Measurements from ENCODE around the gene TMEM108.

TMEM108 gene

DNA sequence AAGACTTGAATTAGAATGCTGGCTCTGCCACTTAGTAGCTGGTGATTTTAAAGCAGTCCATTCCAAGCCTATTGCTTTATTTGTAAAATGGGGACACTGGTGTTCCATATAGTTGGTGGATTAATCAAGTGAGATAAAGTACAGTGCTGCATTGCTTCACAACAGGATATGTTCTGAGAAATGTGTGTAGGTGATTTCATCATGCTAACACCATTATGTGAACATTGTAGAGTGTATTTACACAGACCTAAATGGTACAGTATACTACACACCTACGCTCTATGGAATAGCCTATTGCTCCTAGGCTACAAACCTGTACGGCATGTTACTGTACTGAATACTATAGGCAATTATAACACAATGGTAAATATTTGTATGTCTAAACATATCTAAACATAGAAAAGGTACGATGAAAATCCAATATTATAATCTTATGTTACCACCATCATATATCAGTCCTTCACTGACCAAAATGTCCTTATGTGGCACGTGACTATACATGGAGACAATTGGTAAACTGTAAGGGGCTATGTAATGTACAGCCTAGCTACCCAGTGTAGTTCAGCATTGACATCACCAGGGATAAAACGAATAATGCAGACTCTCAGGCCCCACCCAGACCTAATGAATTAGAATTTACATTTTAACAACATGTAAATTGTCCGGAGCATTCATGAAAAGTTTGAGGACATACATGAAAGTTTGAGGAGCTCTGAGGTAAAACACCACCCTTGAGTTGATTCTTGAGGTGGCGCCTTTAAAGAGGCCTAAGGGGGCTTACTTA is 240.3 kb downstream of the TMEM108 start:
- no peak for DNase-seq (ENCODE audit: low read depth in 2 of 2)

- DNase-seq (ENCODE audit: low read depth in 2 of 2) = no peak
These were observed 242.4 kb downstream of the TMEM108 start for GRCh38 chr3:133280586-133280985.

DNA sequence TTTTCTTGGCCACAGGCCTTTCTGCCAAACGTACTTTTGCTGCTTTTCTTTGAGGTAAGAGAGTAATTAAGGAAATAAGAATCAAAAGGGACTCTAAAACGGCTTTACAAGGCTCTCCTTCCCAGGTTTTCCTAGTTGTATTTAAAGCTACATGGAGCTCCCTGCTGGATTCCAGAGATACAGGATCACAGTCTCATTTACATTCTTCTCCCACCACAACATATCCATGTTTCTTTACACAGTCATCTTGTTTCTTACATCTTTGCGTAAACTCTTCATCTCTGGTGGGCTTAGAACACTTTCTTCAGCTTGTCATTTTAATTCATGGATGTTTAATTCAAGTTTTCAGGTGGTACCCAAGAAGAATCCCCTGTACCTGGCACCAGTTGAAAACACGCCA is 244.0 kb downstream of the TMEM108 start:
- no peak for DNase-seq (ENCODE audit: low read depth in 2 of 2)

DNA sequence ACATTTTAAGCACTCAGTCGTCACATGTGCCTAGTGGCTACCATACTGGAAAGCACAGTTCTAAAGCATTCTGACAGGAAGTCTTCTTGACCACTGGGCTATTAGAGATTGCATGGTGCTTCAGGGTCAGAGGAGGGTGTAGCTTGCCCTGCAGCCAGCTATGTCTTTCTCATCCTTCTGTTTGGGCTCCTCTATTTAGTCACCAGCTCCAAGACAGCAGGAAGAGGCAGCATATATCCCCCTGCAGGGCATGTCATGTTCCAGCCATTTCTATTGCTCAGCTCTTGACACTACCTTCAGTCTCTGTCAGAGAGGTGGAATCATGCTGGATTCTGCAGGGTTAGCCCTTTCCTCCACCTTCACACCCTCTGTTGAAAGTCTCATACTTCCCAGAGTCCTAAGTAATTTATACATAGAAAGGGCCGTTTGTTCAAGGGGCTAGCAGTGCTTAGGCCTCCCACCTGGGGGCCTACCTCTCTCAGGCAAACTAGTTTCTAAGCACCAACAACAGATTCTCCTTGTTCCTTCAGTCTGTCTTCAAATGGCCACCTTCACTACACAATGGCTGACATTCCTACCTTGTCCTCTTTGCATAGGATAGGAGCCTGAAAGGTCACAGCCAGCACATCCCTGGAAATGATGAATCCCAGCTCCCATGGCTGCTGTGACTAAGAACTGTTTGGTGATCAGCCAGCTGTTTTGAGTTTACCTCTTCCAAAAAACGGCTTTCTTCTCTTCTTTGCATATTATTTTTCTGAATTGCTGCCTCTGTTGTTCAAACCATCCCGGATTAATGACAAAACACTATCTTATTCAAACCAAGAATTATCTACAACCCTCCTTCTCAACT is 246.0 kb downstream of the TMEM108 start:
- no peak for DNase-seq (ENCODE audit: low read depth in 2 of 2)

DNA sequence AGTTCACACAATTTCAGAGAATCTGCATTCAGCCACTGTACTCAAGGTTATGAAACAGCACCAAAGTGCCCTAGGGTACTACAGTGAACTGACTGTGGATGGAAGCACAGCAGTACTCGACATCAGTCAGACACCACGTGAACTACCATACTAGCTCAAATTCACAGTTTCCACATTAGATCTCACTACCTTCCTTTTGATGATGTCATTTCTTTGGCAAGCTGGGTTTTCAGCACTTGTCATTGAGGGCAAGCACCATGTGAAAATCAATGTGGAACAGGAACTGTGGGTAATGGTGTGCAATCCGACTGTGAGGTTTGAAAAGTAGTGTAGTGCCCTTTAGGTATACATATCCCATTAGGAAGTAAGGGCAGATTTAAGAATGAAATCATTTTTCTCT is 251.1 kb downstream of the TMEM108 start:
- no peak for DNase-seq (ENCODE audit: low read depth in 2 of 2)

- DNase-seq (ENCODE audit: low read depth in 2 of 2) = no peak
These were observed 254.1 kb downstream of the TMEM108 start for GRCh38 chr3:133292296-133292695.

GRCh38 chr3:133293397-133294110 is 255.4 kb downstream of the TMEM108 start:
- DNase-seq (ENCODE audit: low read depth in 2 of 2) = no peak

GRCh38 chr3:133294253-133294652 is 256.1 kb downstream of the TMEM108 start:
- DNase-seq (ENCODE audit: low read depth in 2 of 2) = no peak

DNA sequence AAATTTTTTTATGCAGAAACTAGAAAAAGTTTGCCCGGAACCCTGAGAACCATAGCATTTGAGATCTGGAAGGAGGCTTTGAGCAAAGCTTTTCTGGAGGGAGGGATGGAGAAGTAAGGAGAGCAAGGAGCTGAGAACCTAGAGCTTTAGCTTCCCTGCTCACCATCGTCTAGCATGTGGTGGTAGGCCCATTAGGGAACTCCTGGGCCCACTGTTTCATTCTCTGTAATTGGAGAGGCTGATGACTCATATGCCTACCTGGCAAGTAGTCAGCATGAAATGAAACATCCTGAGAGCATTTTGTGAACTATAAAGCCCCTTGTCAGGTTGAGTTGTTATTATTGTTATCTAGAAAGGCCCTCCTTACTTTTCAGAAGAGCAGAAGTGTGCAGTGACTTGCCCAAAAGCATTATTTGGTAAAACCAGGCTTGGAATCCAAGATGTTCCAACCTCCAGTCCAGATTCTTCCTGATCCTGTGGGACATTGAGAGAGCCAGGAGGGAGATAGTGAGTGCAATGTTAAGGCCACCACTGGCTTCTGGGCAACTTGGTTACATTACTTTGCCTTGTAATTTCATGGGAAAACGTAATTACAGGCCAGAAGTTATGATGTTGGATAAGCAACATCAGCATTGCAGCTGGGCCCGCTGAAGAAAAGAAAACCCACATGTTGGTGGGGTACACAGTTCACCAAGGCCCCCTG is 257.2 kb downstream of the TMEM108 start:
- DNase-seq (ENCODE audit: low read depth in 2 of 2) = no peak

DNA sequence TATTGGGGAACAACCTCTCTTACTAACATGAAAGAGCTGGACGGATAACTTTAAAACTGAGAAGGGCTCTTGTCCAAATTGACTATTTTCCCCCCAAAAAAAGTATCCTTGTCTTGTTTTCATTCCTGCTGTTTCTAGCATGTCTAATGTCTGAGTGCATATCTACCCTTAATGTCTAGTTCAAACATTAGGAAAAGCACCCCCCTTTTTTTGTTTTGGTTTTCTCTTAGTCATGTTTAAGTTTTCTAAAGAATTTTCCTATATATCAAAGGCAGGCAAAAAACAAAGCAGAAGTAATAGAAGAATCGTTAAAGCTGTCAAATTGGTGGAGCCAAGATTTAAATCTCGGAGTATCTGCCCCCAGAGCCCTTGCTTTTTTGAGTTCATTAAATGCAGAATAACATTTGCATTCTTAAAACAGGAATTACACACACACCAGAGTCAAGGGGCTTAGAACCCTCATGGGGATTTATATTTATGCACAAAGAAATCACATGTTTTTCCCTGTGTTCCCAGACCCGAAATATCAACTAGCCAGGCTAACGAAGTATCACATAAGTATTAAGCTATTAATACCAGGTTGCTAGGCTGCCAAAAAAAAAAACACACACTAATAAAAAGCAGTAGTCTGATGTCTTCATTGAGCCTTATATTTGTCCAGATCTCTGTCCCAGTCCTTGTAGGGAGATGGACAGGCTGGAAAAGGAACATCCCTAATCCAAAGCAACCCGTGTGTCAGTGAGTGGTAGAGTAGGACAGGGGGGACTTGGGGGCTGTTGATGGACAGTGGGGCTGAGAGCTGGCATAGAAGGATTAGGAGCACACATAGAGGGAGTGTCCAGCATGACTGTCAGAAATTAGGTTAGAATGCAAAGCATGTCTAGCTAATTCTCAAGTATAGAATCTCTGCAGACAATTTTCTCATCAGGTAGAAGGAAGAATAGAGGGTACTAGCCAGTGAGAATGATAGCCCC is 258.0 kb downstream of the TMEM108 start:
- no peak for DNase-seq (ENCODE audit: low read depth in 2 of 2)

- no peak for DNase-seq (ENCODE audit: low read depth in 2 of 2)
These were observed 258.8 kb downstream of the TMEM108 start for GRCh38 chr3:133296981-133297380.

DNA sequence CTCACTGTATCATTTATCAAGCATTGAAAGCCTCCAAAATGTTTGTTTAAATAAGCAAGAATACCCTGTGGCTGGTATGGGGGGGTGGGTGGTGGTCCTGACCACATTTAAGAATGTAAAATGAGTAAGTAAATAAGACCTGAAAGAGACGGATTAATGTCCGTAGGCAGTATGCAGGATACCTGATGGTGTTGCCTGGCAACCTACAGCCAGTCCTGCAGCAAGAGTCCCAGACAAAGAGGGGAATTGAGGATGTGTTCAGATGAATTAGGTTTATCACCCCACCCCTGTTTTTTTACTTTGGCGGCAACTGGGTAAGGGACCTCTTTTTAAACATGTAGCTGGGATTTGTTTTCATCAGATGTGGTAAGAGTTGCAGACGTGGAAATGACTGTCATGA is 261.9 kb downstream of the TMEM108 start:
- no peak for DNase-seq (ENCODE audit: low read depth in 2 of 2)

DNA sequence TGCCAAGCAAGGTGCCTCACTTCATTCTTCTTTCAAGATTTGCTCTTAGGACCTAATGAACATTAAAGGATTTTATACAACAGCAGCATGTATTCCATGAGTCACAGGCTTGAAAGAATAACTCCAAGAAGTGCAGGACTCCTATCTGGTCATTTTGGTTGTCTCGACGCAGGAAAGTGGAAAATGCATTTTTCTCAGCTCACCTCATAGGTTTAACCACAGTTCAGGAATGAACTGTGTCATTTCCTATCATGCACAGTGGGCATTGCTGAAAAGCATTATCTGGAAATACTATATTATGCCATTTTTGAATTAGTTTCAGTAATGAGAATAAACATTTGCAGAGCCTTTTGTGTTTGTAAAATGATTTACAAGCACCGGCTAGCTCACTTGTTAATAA is 263.0 kb downstream of the TMEM108 start:
- no peak for DNase-seq (ENCODE audit: low read depth in 2 of 2)

GRCh38 chr3:133301731-133302130 is 263.5 kb downstream of the TMEM108 start:
- no peak for DNase-seq (ENCODE audit: low read depth in 2 of 2)

DNA sequence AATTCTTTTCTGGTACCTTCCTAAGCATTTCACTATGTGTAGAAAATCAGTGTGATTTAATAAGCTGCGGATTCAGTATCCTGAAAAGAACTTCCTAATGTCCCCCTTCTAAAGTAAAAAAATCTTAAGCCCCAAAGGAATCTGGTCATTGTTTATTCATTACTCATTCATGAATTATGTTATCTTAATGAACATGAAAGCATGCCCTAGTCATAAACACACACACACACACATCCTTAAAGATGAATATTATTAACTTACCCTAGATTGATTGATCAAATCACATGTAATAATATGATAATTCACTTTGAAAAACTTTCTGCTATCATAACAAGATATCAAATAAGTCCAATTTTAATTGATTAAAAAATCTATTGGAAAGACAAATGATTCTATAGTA is 265.2 kb downstream of the TMEM108 start:
- DNase-seq (ENCODE audit: low read depth in 2 of 2) = no peak

- DNase-seq (ENCODE audit: low read depth in 2 of 2) = no peak
These were observed 279.7 kb downstream of the TMEM108 start for GRCh38 chr3:133317866-133318265.

DNA sequence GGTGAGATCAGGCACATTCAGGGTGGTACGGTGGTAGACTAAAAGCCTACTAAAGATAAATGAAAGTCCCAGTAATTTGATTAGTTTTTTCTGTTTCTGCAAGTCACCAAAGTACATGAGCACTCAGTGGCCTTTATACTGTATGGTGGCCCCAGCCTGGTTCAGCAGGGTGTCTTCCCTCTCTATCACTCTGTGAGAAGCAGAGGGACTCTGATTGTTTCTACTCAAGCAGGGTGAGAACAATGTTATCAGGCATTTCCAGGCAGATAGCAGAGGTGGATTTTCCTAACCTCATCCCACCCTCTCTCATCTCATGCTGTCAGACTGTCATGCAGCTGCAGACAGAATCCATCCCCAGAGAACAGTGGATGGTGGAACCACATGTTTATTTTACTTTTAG is 290.2 kb downstream of the TMEM108 start:
- DNase-seq (ENCODE audit: low read depth in 2 of 2) = no peak

GRCh38 chr3:133329626-133330025 is 291.4 kb downstream of the TMEM108 start:
- DNase-seq (ENCODE audit: low read depth in 2 of 2) = no peak

GRCh38 chr3:133330065-133330464 is 291.9 kb downstream of the TMEM108 start:
- DNase-seq (ENCODE audit: low read depth in 2 of 2) = no peak

DNA sequence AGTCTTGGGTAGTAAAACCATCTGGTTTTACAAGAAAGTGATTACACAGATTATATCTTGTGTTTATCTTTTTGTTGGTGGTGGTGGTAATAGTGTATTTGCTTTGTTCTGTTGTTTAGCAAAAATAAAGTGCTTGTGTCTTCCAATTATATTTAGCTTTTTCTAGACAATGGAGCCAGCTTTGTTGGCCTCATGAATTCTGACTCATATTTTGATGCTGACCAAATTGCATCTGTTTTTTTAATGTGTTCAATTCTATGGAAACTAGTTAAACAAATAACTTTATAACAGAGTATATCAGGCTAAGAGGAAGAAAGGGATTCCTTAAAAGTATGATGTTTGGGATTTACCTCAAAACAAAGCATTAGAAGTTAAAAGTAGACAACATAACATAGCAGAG is 292.3 kb downstream of the TMEM108 start:
- DNase-seq (ENCODE audit: low read depth in 2 of 2) = no peak

DNA sequence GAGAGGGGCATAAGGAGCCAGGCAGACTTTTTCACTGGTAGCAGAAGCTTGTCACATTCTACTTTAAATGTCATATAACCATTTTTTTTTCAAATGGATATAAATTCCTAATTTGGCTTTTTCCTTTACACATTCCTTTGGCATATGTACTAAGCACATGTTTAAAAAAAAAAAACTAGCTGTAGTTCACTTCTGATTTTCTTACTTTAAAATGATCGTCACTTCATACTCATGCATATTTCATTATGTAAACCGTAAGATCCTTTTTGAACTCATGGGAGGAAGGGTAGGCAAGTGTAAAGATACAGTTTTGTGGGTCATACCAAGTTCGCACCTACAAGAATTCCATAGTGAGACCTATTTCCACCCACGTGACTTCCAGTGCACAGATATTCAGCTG is 316.5 kb downstream of the TMEM108 start:
- DNase-seq (ENCODE audit: low read depth in 2 of 2) = no peak
